IMR-90 (cell line): ENCODE measurements around the gene CMIP. TPM values are rescaled to one million over a fixed set of nuclear protein-coding genes. Genes with fewer than 3 reads are reported as not detected.

Experiments
- ATAC-seq: fragments of 200-7000 bp; cut with Tn5 transposase; 2 replicates; pipeline ENCODE4 v1.9.1; 2020; ENCODE audit warnings: low read depth, mild to moderate bottlenecking, moderate library complexity
- BruUV-seq: library from RNA; stranded (reverse); fragments of 400-500 nt; replicated peaks from 2 replicates; lab custom pipeline; 2021; lab: Mats Ljungman, UMichigan
- CTCF ChIA-PET: fragments of 300-600 bp; formaldehyde crosslinking; extraction: SDS; loops from one replicate; lab custom pipeline; 2021; ENCODE audit warnings: antibody characterized with exemption; lab: Yijun Ruan, JAX
- POLR2A ChIA-PET: fragments of 300-600 bp; sonication (Branson Sonifier 250); formaldehyde crosslinking; loops from one replicate; lab custom pipeline; 2022; ENCODE audit warnings: antibody characterized with exemption; ENCODE audit not compliant: unreplicated experiment; lab: Charles Lee
- DNase-seq: peaks from one replicate; pipeline ENCODE4 v3.0.0; 2013
- H2AFZ ChIP-seq: replicated peaks from 2 replicates; pipeline ENCODE3; 2013; ENCODE audit warnings: low read length, mild to moderate bottlenecking; ENCODE audit not compliant: poor library complexity
- H2AK5ac ChIP-seq: 2 replicates; pipeline ENCODE4 v1.6.1; 2013; ENCODE audit warnings: low read depth, low read length, inconsistent platforms
- H2AK9ac ChIP-seq: replicated peaks from 2 replicates; pipeline ENCODE3; 2013; ENCODE audit warnings: mild to moderate bottlenecking, low read depth, low read length, moderate library complexity; ENCODE audit not compliant: poor library complexity
- H2BK120ac ChIP-seq: 2 replicates; pipeline ENCODE4 v1.6.1; 2013; ENCODE audit warnings: low read depth, low read length, inconsistent platforms
- H2BK15ac ChIP-seq: 3 replicates; pipeline ENCODE4 v1.6.1; 2013; ENCODE audit warnings: low read depth, low read length, inconsistent platforms
- H2BK20ac ChIP-seq: 2 replicates; pipeline ENCODE4 v1.6.1; 2013; ENCODE audit warnings: low read depth, mild to moderate bottlenecking, inconsistent platforms, low read length, moderate library complexity
- H2BK5ac ChIP-seq: 2 replicates; pipeline ENCODE4 v1.6.1; 2013; ENCODE audit warnings: mild to moderate bottlenecking, low read depth, low read length, inconsistent platforms; ENCODE audit not compliant: poor library complexity, severe bottlenecking
- H3K14ac ChIP-seq: replicated peaks from 2 replicates; pipeline ENCODE4 v1.6.1; 2013; ENCODE audit warnings: low read depth, low read length, inconsistent platforms
- H3K18ac ChIP-seq: 2 replicates; pipeline ENCODE4 v1.6.1; 2013; ENCODE audit warnings: low read depth, low read length, control low read depth
- H3K23ac ChIP-seq: 2 replicates; pipeline ENCODE4 v1.6.1; 2013; ENCODE audit warnings: low read depth, low read length, inconsistent platforms
- H3K27ac ChIP-seq: 2 replicates; pipeline ENCODE4 v1.5.1; 2013; ENCODE audit warnings: mild to moderate bottlenecking, control low read depth, low read length; ENCODE audit not compliant: insufficient read depth
- H3K27me3 ChIP-seq: 2 replicates; pipeline ENCODE4 v1.6.1; 2013; ENCODE audit warnings: low read length; ENCODE audit not compliant: control insufficient read depth, insufficient read depth
- H3K36me3 ChIP-seq: 2 replicates; pipeline ENCODE4 v1.6.1; 2013; ENCODE audit warnings: low read length, mixed read lengths; ENCODE audit not compliant: control insufficient read depth, insufficient read depth
- H3K4ac ChIP-seq: 2 replicates; pipeline ENCODE4 v1.6.1; 2013; ENCODE audit warnings: low read depth, low read length, inconsistent platforms
- H3K4me1 ChIP-seq: 2 replicates; pipeline ENCODE4 v1.6.1; 2013; ENCODE audit warnings: low read length, mixed read lengths; ENCODE audit not compliant: control insufficient read depth, insufficient read depth
- H3K4me2 ChIP-seq: 2 replicates; pipeline ENCODE4 v1.6.1; 2013; ENCODE audit warnings: low read depth, mild to moderate bottlenecking, control low read depth, low read length, moderate library complexity
- H3K4me3 ChIP-seq: 2 replicates; pipeline ENCODE4 v1.5.1; 2013; ENCODE audit warnings: low read depth, mild to moderate bottlenecking, control low read depth, low read length, moderate library complexity; ENCODE audit not compliant: insufficient read depth
- H3K56ac ChIP-seq: 2 replicates; pipeline ENCODE4 v1.6.1; 2013; ENCODE audit warnings: low read length, inconsistent platforms; ENCODE audit not compliant: insufficient read depth; ENCODE audit errors: extremely low read depth
- H3K79me1 ChIP-seq, 2 experiments: 2 replicates each; pipeline ENCODE4 v1.6.1; 2013; ENCODE audit warnings: low read length in 2 of 2, inconsistent platforms in 1 of 2, low read depth in 1 of 2
- H3K9ac ChIP-seq: 2 replicates; pipeline ENCODE4 v1.6.1; 2013; ENCODE audit warnings: low read depth, low read length, control low read depth
- H3K9me1 ChIP-seq: 2 replicates; pipeline ENCODE4 v1.6.1; 2013; ENCODE audit warnings: low read length, inconsistent platforms; ENCODE audit not compliant: insufficient read depth
- H3K9me3 ChIP-seq: 2 replicates; pipeline ENCODE4 v1.6.1; 2013; ENCODE audit warnings: low read length; ENCODE audit not compliant: control insufficient read depth, insufficient read depth
- H4K20me1 ChIP-seq: 2 replicates; pipeline ENCODE4 v1.6.1; 2013; ENCODE audit warnings: low read length, inconsistent platforms; ENCODE audit not compliant: insufficient read depth
- H4K5ac ChIP-seq: 2 replicates; pipeline ENCODE4 v1.6.1; 2013; ENCODE audit warnings: mild to moderate bottlenecking, low read depth, low read length, control low read depth
- H4K8ac ChIP-seq, 2 experiments: 2 replicates each; pipeline ENCODE4 v1.6.1; 2013; ENCODE audit warnings: low read depth in 2 of 2, low read length in 2 of 2, control low read depth in 1 of 2, inconsistent platforms in 1 of 2
- H4K91ac ChIP-seq: 2 replicates; pipeline ENCODE4 v1.6.1; 2013; ENCODE audit warnings: low read depth, low read length, inconsistent platforms; ENCODE audit not compliant: insufficient read depth
- MXI1 ChIP-seq: IDR thresholded peaks from 2 replicates; pipeline ENCODE4 v1.6.1; 2012; ENCODE audit warnings: low read depth, mild to moderate bottlenecking, low read length, moderate library complexity, borderline replicate concordance
- WGBS, 2 experiments: methylation state at CpG; one replicate each; pipeline versions ENCODE4 v1.1.5 to v1.1.7; 2013; ENCODE audit warnings: missing lambda C conversion rate in 2 of 2; ENCODE audit not compliant: insufficient read length in 1 of 2; ENCODE audit errors: extremely low coverage in 2 of 2; 5-methylcytosine and 5-hydroxymethylcytosine counted together
- dilution Hi-C: fragments of 300-500 bp; cut with HindIII; formaldehyde crosslinking; loops from one replicate; pipeline ENCODE4 v1.14.3; 2018; ENCODE audit warnings: low sequenced_read_pairs; ENCODE audit not compliant: unreplicated experiment
- in situ Hi-C: fragments of 300-500 bp; cut with MboI; formaldehyde crosslinking; loops from 3 replicates; pipeline ENCODE4 v1.14.3; 2019; ENCODE audit warnings: low sequenced_read_pairs, inconsistent platforms, mixed read lengths
- intact Hi-C: fragments of 100-400 bp; cut with micrococcal nuclease; formaldehyde crosslinking; loops from 2 replicates; pipeline ENCODE4 v1.10.0; 2022
- polyA plus RNA-seq, 3 experiments: library from polyadenylated mRNA; depleted of rRNA; stranded (reverse); fragments of >200 nt; gene quantifications; 2 replicates each; pipeline ENCODE4 v1.2.3, GENCODE V29; 2012; ENCODE audit warnings: low replicate concordance in 1 of 3
- total RNA-seq: library from RNA; depleted of rRNA; stranded (reverse); fragments of >200 nt; gene quantifications from 2 replicates; pipeline ENCODE4 v1.2.3, GENCODE V29; 2012

The CMIP gene
- total and polyA plus RNA-seq, 2 of the 4 experiments (the other 2 are of a cell fraction), result 3.2 to 11.6 TPM

DNA sequence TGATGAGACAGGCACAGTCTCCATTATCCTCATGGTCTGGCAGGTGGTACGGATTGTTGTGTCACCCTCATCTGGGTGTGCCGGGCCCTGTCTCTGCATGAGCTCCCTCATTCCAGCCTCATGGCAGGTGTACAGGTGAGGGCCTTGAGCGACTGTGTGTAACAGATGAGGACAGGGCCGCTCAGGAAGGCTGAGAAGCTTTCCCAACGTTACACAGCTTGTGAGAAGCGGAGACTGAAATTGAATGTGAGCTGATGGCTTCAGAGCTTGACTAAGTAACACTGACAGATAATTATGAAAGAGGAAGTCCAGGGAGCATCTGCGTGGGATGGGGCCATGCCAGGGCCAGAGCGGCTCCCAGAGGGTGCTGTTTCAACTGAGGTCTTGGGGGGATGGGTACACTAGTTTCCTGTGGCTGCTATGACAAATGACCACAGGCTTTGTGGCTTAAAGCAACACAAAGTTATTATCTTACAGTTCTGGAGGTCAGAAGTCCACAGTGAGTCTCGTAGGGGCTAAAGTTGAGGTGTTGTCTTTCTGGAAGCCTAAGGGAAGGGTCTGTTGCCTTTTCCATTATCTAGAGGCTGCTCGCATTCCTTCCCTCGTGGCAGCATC lies 36.7 kb downstream of the CMIP start:
- Histone ChIP-seq H2AK9ac (no peak overlapping the region), H4K91ac (no peak overlapping the region), H2AK5ac (peak overlapping the region; percentile 59; the same call in 1 of the 2 replicates), H2BK20ac (no peak overlapping the region), H3K18ac (no peak overlapping the region), H3K79me1 (peaks cover 48 to 85% of the 10 kb centered on the region in 2 experiments), H3K56ac (no peak overlapping the region), H2AFZ (no peak overlapping the region), H4K5ac (no peak overlapping the region), H3K4me1 (peaks cover 22% of the 10 kb centered on the region), H2BK5ac (no peak overlapping the region), H3K27me3 (no peaks in the 10 kb centered on the region), H3K23ac (no peak overlapping the region), H3K9me3 (no peaks in the 10 kb centered on the region), H3K4ac (peak overlapping the region; percentile 16; the same call in 1 of the 2 replicates), H3K27ac (no peak overlapping the region), H3K9ac (no peak overlapping the region), H3K9me1 (peaks cover 25% of the 10 kb centered on the region), H4K8ac (no peak overlapping the region), H3K36me3 (no peaks in the 10 kb centered on the region), H3K4me3 (no peak overlapping the region), H2BK120ac (no peak overlapping the region), H2BK15ac (no peak overlapping the region), H3K4me2 (no peak overlapping the region), H4K20me1 (peaks cover 74% of the 10 kb centered on the region), H3K14ac (0 out of 2 replicates have a peak overlapping the region, but pooled peaks have one; percentile 16)
- in situ Hi-C loops (no loop called here), intact Hi-C loops (no loop called here), dilution Hi-C loops (no loop called here)
- ATAC-seq, result no peak; the same call in 1 of the 2 replicates
- 79% methylated on average over 2 of the region's 11 CpGs; no CpG with 5 or more reads in 1 of the 2 experiments for WGBS, 2 experiments
- ChIA-PET POLR2A (no interaction called here), CTCF (no interaction called here)
- no peak for TF ChIP-seq MXI1
- DNase-seq, result peak; percentile 22
- no TSS peak for BruUV-seq
